ENCODE results near the gene ASB17.
"Not testable (repeated sequence)": the region's sequence is repeated elsewhere in the genome, so short reads cannot be mapped to it uniquely, and the experiment has no call there.

The ASB17 gene, protein sequence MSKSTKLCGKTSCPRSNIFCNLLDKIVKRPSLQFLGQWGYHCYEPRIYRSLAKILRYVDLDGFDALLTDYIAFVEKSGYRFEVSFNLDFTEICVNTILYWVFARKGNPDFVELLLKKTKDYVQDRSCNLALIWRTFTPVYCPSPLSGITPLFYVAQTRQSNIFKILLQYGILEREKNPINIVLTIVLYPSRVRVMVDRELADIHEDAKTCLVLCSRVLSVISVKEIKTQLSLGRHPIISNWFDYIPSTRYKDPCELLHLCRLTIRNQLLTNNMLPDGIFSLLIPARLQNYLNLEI

GRCh38 chr1:75932304-75932703 is at the start of gene ASB17:
Gene ASB17, minus strand, starts transcription at chr1:75932404. Its CDS starts 113 bp downstream, at chr1:75932291.
- no peak for DNase-seq

DNA sequence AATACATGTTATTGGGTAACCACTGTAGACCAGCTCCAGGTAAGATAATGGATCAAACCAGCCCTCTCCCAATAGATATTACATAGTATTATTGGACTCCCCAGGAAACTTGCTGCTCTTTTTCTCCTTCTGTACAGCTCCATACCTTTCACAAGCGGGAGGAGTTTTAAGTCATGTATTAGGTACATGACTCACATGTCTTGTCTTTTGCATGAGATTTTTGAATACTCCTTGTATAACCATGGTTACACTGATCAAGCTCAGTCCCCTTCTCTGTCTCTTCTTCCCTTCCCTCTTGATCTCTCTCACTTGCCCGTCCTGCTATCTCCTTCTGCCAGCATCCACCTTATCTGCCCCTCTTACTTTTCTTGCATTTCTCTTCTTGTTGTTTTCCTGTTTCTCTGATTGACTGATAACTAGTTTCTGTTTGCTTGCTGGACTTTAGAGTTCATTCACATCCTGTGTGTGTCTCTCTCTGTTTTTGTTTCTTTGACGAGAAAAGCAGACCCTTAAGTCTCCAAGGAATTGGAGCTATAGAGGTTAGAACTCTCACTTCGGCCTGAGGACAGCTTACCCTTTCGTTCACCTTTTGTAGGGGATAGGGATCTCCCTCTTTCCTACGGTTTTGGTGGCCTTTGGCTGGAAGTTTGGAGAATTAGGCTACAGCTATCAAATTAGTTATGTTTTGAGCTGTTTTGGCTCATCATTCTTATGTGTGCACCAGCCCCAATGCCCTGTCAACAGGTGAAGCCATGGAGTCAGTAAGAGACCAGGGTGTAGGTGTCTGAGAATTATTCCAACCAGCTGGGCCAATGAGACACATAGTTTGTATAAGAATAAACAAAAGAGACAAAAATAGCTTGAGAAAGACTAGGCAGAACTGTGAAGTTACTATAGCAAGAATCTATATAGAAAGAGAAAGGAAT is 49.0 kb upstream of the ASB17 start:
- DNase-seq: no peak

DNA sequence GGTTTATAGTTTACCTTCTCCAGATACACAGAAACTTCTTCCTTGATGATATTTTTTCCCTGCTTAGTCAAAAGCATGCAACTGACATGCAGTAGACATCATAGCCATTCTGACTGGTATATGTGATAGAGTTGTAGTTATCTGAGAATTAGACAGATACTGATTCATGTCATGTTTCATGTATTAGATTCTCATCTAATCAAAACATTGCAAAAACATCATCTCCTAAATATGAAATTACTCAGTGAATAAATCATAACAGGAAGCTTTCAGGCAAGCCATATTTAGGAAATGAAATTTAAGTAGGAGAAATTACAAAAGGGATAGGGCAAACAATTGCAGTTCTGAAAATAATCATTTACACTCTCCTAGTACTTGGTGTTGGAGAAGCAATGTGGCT is 38.4 kb upstream of the ASB17 start:
- DNase-seq: no peak

- peak; percentile 26 for DNase-seq
Observed at GRCh38 chr1:75969550-75969949, 37.3 kb upstream of the ASB17 start.

DNA sequence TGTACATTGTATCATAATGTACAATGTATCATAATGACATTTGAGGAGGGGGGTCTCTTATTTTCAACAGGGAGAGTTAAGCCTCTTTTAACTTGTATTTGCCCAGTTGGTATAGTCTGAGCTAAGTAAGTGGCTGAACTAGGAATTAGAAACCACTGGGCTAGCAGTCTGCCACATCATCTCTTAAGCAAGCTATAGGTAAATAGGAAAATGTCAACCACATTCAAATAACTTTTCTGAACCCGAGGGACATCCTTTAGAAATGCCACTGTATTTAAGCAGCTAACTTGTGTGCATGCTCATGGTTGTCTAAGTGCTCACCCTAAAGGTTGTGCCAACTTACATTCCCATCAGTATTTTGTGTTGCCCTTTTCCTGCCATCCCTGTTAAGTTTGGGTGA is 35.5 kb upstream of the ASB17 start:
- no peak for DNase-seq

DNA sequence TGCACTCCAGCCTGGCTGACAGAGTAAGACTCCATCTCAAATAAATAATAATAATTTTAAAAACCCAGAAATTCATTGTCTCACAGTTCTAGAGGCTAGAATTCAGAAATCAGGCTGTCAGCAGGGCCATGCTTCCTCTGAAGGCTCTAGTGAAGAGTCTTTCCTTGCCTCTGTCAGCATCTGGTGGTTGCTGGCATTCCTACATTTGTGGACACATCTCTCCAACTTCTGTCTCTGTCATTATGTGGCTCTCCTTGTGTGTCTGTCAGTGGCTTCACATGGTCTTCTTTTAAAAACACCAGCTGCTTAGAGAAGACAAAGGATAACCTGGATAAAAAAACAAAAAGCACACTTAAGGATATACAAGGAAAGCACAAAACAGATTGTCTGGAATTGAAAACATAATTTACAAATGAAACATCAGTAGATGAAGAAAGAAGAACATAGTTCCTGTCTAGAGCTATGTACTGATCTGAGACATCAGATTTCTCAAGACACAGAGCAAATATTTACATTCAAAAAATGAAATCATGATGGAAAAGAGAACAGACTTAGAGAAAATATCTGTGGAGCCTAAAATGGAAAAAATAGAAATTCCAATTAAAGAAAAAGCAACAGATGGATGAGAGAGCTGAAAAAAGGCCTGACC is 32.7 kb upstream of the ASB17 start:
- DNase-seq: no peak

GRCh38 chr1:75964110-75964759 is 32.0 kb upstream of the ASB17 start:
- DNase-seq: peak; percentile 72

- DNase-seq: peak; percentile 4
Observed at GRCh38 chr1:75954586-75954985, 22.4 kb upstream of the ASB17 start.

DNA sequence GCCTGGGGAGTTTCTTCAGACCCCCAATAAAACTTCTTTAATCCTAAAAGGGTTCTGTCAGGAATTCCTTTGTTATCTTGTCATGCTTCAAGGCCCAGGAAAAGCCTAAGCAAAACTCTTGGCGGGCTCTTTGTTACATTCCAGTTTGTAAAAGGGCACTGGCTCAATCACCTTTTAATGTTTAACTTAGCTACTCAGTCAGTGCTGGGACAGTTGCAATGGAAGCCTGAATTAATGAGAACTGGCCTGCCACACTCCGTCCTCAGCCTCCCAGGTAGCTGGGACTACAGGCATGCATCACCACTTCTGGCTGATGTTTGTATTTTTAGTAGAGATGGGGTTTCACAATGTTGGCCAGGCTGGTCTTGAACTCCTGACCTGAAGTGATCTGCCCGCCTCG is 21.3 kb upstream of the ASB17 start:
- no peak for DNase-seq

DNA sequence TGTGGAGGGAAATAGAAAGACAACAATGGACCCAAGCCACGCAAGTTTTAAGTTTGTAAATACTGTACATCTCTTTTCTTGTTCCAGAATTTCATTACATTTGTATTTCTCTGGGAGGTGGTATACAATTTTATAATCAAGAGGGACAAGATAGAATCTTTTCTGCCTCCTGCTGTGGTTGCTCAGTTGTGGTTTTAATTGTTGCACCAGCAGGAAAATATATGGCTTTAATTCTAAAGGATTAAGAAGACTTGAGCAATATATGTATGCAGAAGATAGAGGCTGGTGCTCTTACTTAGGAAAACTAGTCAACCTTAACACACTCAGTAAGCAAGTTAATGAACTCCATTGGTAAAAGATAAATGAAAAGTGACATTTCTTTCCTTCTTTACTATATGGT is 19.8 kb upstream of the ASB17 start:
- DNase-seq: no peak

- DNase-seq: no peak
Observed at GRCh38 chr1:75950176-75950575, 18.0 kb upstream of the ASB17 start.

- DNase-seq: not testable (repeated sequence)
Observed at GRCh38 chr1:75943037-75943436, 10.8 kb upstream of the ASB17 start.

GRCh38 chr1:75937034-75937433 is 4.8 kb upstream of the ASB17 start:
- DNase-seq: no peak

DNA sequence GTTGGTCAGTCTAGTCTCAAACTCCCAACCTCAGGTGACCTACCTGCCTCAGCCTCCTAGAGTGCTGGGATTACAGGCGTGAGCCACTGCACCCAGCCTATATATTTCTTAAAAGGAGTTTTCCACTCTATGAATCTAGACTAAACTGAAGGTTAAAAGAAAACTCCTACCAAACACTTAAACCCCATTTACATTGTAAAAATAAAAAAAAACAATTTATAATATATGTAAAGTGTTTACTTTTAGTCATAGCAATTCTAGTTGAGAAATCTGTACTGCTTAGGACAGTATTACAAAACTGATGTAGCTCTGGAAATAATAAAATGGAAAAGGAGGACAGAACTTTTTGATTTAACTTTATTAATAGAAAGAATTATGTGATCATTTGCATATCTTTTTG is 9.5 kb downstream of the ASB17 start:
- no peak for DNase-seq

DNA sequence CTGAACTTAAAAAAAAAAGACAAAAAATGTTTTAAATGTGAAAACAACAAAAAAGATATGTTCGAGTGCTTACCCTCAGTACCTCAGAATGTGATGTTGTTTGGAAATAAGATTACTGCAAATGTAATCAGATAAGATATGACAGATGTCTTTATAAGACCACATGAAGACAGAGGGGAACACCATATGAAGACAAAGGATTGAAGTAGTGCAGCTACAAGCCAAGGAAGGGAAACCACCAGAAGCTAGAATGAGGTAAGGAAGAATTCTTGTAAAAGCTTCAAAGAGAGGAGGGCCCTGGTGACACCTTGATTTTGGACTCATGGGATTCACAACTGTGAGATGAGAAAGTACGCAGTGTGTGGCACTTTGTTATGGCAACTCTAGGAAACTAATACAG is 15.4 kb downstream of the ASB17 start:
- DNase-seq: no peak

GRCh38 chr1:75908717-75909152 is 23.5 kb downstream of the ASB17 start:
- peak; percentile 46 for DNase-seq

DNA sequence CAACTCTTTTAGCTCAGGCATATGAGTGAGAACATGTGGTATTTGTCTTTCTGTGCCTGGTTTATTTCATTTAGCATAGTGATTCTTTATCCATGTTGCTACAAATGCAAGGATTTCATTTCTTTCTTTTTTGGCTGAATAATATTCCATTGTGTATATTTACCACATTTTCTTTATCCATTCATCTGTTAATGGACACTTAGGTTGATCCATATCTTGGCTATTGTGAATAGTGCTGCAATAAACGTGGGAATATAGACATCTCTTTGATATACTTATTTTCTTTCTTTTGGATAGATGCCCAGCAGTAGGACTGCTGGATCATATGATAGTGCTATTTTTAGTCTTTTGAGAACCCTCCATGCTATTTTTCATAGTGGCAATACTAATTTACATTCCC is 30.8 kb downstream of the ASB17 start:
- no peak for DNase-seq

- DNase-seq: no peak
Observed at GRCh38 chr1:75884437-75884836, 47.8 kb downstream of the ASB17 start.

GRCh38 chr1:75879985-75880384 is 52.2 kb downstream of the ASB17 start:
- DNase-seq: no peak

DNA sequence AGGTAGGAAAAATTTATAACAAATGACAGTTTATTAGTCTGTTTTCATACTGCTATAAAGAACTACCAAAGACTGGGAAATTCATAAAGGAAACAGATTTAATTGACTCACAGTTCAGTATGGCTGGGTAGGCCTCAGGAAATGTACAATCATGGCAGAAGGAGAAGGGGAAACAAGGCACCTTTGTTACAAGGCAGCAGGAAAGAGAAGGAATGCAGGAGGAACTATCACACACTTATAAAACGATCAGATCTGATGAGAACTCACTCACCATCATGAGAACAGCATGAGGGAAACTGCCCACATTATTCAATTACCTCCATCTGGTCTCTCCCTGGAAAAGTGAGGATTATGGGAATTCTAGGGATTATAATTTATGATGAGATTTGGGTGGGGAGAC is 61.3 kb downstream of the ASB17 start:
- no peak for DNase-seq

All from NCI-H226 (cell line).